ENCODE data around the gene SLC50A1.

SLC50A1 gene

GRCh38 chr1:155110826-155111225, 24.8 kb upstream of the SLC50A1 start (continued):
- TF ChIP-seq, protein P1, sequence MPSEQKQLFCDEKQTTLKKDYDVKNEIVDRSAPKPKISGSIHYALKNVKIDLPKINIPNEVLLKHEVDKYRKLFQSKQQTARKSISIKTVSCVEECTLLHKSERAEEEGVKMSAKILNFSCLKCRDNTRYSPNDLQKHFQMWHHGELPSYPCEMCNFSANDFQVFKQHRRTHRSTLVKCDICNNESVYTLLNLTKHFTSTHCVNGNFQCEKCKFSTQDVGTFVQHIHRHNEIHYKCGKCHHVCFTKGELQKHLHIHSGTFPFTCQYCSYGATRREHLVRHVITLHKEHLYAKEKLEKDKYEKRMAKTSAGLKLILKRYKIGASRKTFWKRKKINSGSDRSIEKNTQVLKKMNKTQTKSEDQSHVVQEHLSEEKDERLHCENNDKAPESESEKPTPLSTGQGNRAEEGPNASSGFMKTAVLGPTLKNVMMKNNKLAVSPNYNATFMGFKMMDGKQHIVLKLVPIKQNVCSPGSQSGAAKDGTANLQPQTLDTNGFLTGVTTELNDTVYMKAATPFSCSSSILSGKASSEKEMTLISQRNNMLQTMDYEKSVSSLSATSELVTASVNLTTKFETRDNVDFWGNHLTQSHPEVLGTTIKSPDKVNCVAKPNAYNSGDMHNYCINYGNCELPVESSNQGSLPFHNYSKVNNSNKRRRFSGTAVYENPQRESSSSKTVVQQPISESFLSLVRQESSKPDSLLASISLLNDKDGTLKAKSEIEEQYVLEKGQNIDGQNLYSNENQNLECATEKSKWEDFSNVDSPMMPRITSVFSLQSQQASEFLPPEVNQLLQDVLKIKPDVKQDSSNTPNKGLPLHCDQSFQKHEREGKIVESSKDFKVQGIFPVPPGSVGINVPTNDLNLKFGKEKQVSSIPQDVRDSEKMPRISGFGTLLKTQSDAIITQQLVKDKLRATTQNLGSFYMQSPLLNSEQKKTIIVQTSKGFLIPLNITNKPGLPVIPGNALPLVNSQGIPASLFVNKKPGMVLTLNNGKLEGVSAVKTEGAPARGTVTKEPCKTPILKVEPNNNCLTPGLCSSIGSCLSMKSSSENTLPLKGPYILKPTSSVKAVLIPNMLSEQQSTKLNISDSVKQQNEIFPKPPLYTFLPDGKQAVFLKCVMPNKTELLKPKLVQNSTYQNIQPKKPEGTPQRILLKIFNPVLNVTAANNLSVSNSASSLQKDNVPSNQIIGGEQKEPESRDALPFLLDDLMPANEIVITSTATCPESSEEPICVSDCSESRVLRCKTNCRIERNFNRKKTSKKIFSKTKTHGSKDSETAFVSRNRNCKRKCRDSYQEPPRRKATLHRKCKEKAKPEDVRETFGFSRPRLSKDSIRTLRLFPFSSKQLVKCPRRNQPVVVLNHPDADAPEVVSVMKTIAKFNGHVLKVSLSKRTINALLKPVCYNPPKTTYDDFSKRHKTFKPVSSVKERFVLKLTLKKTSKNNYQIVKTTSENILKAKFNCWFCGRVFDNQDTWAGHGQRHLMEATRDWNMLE (tag by site-specific recombination; conservative IDR thresholded peaks at IDR 0.05; ENCODE audit: low read depth) = no peak

DNA sequence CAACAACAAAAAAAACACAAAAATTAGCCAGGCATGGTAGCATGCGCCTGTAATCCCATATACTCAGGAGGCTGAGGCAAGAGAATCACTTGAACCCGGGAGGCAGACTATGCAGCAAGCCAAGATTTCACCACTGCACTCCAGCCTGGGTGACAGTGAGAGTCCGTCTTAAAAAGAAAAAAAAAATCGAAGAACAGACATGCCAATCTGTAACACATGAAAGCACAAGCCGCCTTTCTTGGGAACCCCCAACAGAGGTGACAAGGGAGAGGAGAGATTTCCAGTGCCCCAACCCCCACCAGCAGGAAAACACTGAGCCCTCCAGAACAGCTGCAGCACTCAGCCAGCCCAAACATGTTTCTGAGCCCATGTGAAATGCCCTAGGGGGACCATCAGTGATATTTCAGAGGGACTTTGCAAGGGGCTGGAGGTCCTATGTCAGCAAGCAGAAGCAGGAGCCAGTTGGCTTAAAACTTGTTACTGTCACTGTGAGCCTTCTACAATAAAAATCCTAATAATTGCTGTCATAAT, 22.1 kb upstream of the SLC50A1 start:
- CTCF ChIA-PET = interaction anchor here (0.7 to 3.3 kb wide), 3 partner anchors 22 to 54 kb away, joined by 6 to 22 read pairs (median 13); no protein-coding TSS in a partner anchor

GRCh38 chr1:155116113-155116764, 19.4 kb upstream of the SLC50A1 start:
- Histone ChIP-seq H3K4me3 (ENCODE audit: low read depth, low read length) (no peak overlapping the region), H3K4me1 (ENCODE audit: control insufficient read depth, insufficient read depth, low read length) (no peaks in the 10 kb centered on the region), H3K9me3 (ENCODE audit: control insufficient read depth, insufficient read depth, low read depth, low read length) (no peaks in the 10 kb centered on the region), H3K36me3 (ENCODE audit: control insufficient read depth in 2 of 2, insufficient read depth in 1 of 2, low read length in 2 of 2) (no peaks in the 10 kb centered on the region), H3K27ac (ENCODE audit: extremely low read depth, low read depth, low read length) (no peak overlapping the region)
- ChIA-PET CTCF (interaction anchor here (1.2 to 3.3 kb wide), 5 partner anchors 10 to 56 kb away, joined by 3 to 22 read pairs (median 4); no protein-coding TSS in a partner anchor), POLR2A (no interaction called here)
- peak; percentile 10; the same call in 1 of the 2 replicates for TF ChIP-seq PRDM10 (tag by site-specific recombination; IDR thresholded peaks at IDR 0.05)
- TF ChIP-seq FEZF1 (tag by site-specific recombination; IDR thresholded peaks at IDR 0.05) = no peak
- TF ChIP-seq GLIS1 (tag by site-specific recombination; IDR thresholded peaks at IDR 0.05) = peak; percentile 36; the same call in 1 of the 2 replicates
- TF ChIP-seq ZNF366 (tag by site-specific recombination; conservative IDR thresholded peaks at IDR 0.05) = no peak

More for the DNA sequence above, 22.1 kb upstream of the SLC50A1 start:
- Histone ChIP-seq H3K9me3 (ENCODE audit: control insufficient read depth, insufficient read depth, low read depth, low read length) (no peaks in the 10 kb centered on the region), H3K36me3 (ENCODE audit: control insufficient read depth in 2 of 2, insufficient read depth in 1 of 2, low read length in 2 of 2) (no peaks in the 10 kb centered on the region), H3K27ac (ENCODE audit: extremely low read depth, low read depth, low read length) (no peak overlapping the region), H3K4me1 (ENCODE audit: control insufficient read depth, insufficient read depth, low read length) (no peaks in the 10 kb centered on the region), H3K4me3 (ENCODE audit: low read depth, low read length) (no peak overlapping the region)
- POLR2A ChIA-PET = no interaction called here
- peak; percentile 37; the same call in 1 of the 2 replicates for TF ChIP-seq GLIS1 (tag by site-specific recombination; IDR thresholded peaks at IDR 0.05)
- peak; percentile 18; the same call in 1 of the 2 replicates for TF ChIP-seq ZNF600 (tag by site-specific recombination; IDR thresholded peaks at IDR 0.05)
- TF ChIP-seq ZEB2 (tag by site-specific recombination; IDR thresholded peaks at IDR 0.05) = no peak
- TF ChIP-seq ZNF501 (tag by site-specific recombination; IDR thresholded peaks at IDR 0.05) = no peak

DNA sequence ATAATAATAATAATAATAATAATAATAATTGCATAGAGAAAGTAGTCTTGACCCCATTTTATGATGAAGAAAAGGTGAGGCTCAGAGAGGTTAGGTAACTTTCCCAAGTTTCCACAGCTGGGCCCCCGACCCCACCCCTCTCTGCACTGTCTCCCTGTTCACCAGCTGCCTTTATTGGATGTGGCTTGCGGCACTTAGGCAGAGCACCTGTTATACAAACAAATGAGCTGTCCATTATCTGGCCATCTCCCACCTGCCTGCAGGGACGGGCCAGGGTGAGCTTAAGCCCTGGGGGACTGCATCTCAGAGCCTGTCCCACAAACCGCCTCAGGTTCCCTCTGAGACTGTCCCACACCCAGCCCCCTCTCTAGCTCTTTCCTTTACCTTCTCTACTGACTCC, 18.0 kb upstream of the SLC50A1 start:
- Histone ChIP-seq H3K9me3 (ENCODE audit: control insufficient read depth, insufficient read depth, low read depth, low read length) (no peaks in the 10 kb centered on the region), H3K4me1 (ENCODE audit: control insufficient read depth, insufficient read depth, low read length) (no peaks in the 10 kb centered on the region), H3K36me3 (ENCODE audit: control insufficient read depth in 2 of 2, insufficient read depth in 1 of 2, low read length in 2 of 2) (no peaks in the 10 kb centered on the region), H3K27ac (ENCODE audit: extremely low read depth, low read depth, low read length) (no peak overlapping the region), H3K4me3 (ENCODE audit: low read depth, low read length) (no peak overlapping the region)
- POLR2A ChIA-PET = interaction anchor here (0.7 kb wide), 1 partner anchor 11 kb away, joined by 3 read pairs; no protein-coding TSS in a partner anchor
- CTCF ChIA-PET = interaction anchor here (0.6 kb wide), 1 partner anchor 35 kb away, joined by 3 read pairs; no protein-coding TSS in a partner anchor
- TF ChIP-seq ZNF174 (tag by site-specific recombination; IDR thresholded peaks at IDR 0.05) (no peak), ZNF394 (tag by site-specific recombination; IDR thresholded peaks at IDR 0.05; ENCODE audit: borderline replicate concordance) (no peak), ZNF302 (tag by site-specific recombination; IDR thresholded peaks at IDR 0.05; ENCODE audit: low read depth) (no peak), ZBTB49 (tag by site-specific recombination; IDR thresholded peaks at IDR 0.05; ENCODE audit: low read depth) (no peak), MYNN (tag by site-specific recombination; IDR thresholded peaks at IDR 0.05; ENCODE audit: borderline replicate concordance) (no peak)

Data from HEK293 (cell line).